ENCODE data around the gene SLC6A17.

SLC6A17 gene

DNA sequence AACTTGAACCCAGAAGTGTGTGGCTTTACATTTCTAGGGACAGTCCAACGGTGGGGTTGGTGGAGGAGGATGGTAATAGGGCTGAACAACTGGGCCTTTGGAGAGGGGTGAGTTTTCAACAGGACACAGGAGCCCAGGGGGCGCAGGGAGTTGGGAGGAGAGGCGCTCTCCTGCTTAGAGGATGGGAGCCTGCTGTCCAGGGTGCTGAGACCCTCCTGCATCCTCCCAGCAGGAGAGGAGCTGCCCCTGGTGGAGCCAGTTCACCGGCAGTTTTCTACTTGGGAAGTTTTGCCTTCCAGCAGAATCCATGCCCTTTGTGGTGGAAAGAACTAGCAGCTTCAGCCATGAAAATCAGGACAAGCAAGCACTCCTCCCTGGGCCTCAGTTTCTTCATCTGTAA, 68.4 kb downstream of the SLC6A17 start:
- no peak overlapping the region for H3K4me3 ChIP-seq (ENCODE audit: low read depth, low read length)
- no peak for TF ChIP-seq CTCF (IDR thresholded peaks at IDR 0.05; ENCODE audit: borderline replicate concordance, insufficient read depth, low read depth, low read length)

GRCh38 chr1:110220324-110220723, 70.0 kb downstream of the SLC6A17 start:
- no peak for TF ChIP-seq CTCF (IDR thresholded peaks at IDR 0.05; ENCODE audit: borderline replicate concordance, insufficient read depth, low read depth, low read length)

GRCh38 chr1:110221119-110221518, 70.8 kb downstream of the SLC6A17 start:
- no peak for TF ChIP-seq CTCF (IDR thresholded peaks at IDR 0.05; ENCODE audit: borderline replicate concordance, insufficient read depth, low read depth, low read length)
- H3K4me3 ChIP-seq (ENCODE audit: low read depth, low read length), result no peak overlapping the region

More at GRCh38 chr1:110220324-110220723, 70.0 kb downstream of the SLC6A17 start:
- H3K4me3 ChIP-seq (ENCODE audit: low read depth, low read length), result no peak overlapping the region

DNA sequence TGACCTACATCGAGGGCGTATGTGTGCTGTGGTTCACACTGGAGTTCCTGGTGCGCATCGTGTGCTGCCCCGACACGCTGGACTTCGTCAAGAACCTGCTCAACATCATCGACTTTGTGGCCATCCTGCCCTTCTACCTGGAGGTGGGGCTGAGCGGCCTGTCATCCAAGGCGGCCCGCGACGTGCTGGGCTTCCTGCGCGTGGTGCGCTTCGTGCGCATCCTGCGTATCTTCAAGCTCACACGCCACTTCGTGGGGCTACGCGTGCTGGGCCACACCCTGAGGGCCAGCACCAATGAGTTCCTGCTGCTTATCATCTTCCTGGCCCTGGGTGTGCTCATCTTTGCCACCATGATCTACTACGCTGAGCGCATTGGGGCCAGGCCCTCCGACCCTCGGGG, 72.8 kb downstream of the SLC6A17 start:
- H3K4me3 ChIP-seq (ENCODE audit: low read depth, low read length), result no peak overlapping the region
- TF ChIP-seq CTCF (IDR thresholded peaks at IDR 0.05; ENCODE audit: borderline replicate concordance, insufficient read depth, low read depth, low read length), result no peak

DNA sequence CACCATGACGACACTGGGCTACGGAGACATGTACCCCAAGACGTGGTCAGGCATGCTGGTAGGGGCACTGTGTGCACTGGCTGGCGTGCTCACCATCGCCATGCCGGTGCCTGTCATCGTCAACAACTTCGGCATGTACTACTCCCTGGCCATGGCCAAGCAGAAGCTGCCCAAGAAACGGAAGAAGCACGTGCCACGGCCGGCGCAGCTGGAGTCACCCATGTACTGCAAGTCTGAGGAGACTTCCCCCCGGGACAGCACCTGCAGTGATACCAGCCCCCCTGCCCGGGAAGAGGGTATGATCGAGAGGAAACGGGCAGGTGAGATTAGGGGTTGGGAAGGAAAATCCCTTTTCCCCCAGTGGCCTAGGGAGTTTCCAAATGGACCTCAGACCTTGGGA, 73.3 kb downstream of the SLC6A17 start:
- TF ChIP-seq CTCF (IDR thresholded peaks at IDR 0.05; ENCODE audit: borderline replicate concordance, insufficient read depth, low read depth, low read length), result no peak
- no peak overlapping the region for H3K4me3 ChIP-seq (ENCODE audit: low read depth, low read length)

DNA sequence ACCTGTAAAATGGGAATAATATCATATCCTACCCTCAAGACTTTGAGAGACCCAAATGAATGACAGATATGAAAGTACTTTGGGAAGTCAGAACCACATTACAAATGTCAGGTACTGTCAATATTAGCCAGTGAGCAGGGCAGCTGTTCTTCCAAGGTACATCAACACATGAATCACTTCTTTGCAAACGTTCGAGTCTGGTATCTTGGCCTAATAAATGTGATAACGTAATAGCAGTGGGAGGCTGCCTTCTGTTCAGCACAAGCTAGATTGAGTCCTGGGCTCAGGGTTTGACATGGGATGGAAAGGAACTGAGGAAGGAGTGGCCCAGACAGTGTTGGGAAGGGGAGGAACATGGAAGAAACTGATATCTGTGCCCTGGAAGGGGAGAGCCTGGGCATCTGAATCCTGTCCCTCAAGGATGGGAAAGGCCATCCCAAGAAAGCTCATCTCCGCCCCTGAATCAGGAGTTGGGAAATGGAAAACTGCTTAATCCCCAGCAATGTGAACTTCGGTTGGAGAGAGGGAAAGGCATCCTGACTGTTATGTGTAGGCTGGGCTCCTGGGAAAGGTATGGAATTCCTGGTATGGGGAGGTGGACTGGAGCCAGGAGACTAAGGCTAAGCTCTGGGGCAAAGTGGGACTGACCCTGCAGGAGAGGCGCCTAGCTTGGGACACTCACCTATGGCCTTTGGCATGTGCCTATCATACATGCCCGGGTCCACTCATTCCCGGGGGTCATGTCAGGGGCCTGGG, 74.1 kb downstream of the SLC6A17 start:
- no peak for TF ChIP-seq CTCF (IDR thresholded peaks at IDR 0.05; ENCODE audit: borderline replicate concordance, insufficient read depth, low read depth, low read length)
- H3K4me3 ChIP-seq (ENCODE audit: low read depth, low read length), result no peak overlapping the region

DNA sequence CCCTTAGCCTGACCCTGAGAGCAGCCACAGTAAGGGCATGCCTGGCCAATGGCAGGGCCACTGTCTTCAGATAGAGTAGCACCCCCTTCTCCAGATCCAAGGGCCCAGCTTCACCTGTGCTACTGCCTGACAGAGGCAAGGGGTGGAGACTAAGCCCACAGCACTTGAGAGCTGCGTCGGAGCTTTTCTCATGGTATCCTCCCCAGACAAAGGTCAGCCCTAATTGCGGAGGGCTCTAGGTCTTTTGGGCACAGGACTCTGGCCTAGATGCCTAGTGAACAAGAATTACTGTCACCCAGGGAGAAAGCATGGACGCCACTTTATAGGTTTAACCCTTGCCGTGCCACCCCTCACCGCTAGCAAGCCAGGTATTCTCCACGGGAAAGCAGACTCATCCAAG, 74.9 kb downstream of the SLC6A17 start:
- no peak overlapping the region for H3K4me3 ChIP-seq (ENCODE audit: low read depth, low read length)
- no peak for TF ChIP-seq CTCF (IDR thresholded peaks at IDR 0.05; ENCODE audit: borderline replicate concordance, insufficient read depth, low read depth, low read length)
